ENCODE data around the gene AQP1. TPM values are rescaled to one million over a fixed set of nuclear protein-coding genes. Genes with fewer than 3 reads are reported as not detected.

The AQP1 gene
- total RNA-seq, 1 donor: 0.42 TPM

DNA sequence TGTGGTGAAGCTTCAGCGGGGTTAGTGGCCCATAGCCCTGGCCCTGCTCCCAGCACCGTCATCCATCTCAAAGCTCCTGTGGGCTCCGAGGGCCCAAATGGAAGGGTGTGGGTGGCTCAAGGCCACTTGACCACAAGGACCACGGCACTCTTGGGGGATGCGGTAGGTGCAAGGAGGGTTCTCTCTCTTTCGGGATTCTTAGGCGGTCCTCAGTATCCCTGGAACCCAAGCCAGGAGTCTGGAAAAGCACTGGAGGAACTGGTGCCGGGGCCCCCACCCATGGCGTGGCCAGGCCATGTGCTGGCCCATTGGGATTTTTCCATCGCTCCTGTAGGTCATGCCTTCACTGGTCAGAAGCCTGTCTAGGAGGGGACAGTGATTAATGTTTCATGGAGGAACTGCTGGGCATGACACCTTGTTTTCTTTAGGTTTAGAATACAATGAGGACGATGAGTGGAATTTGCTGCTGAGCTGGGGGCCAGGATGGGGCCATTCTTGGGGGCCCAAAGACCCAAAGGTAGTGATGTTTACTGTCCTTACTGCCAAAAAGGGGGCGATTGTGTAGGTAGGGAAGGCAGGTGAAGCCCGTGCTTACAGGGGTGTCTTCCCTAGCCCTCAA is 16.7 kb downstream of the AQP1 start:
- Histone ChIP-seq H3K27me3 (ENCODE audit: insufficient read depth, low read length) (no peaks in the 10 kb centered on the region), H3K4me3 (ENCODE audit: low read length) (no peak overlapping the region), H3K4me1 (ENCODE audit: insufficient read depth, low read length) (no peaks in the 10 kb centered on the region), H3K9me3 (ENCODE audit: low read depth, low read length) (no peaks in the 10 kb centered on the region)

DNA sequence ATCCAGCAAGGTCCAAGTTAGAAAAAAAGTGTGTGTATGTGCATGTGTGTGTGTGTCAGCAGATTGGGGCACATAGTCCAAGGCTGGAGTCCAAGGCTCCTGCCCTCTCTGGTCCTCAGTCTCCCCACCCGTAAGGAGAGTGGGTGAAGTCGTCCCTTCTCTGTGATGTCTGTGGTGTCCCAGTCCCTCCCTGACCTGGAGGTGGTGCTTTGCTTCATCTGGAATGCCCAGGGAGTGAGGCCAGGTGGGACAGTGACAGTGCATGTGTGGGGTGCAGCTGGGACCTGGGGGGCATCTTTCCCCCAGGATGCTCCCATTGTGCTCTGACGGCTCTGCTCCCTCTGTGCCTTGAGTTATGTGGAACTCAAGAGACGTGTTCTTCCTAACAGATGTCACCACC is 18.0 kb downstream of the AQP1 start:
- Histone ChIP-seq H3K4me3 (ENCODE audit: low read length) (no peak overlapping the region), H3K9me3 (ENCODE audit: low read depth, low read length) (no peaks in the 10 kb centered on the region), H3K27me3 (ENCODE audit: insufficient read depth, low read length) (no peaks in the 10 kb centered on the region), H3K4me1 (ENCODE audit: insufficient read depth, low read length) (no peaks in the 10 kb centered on the region)

DNA sequence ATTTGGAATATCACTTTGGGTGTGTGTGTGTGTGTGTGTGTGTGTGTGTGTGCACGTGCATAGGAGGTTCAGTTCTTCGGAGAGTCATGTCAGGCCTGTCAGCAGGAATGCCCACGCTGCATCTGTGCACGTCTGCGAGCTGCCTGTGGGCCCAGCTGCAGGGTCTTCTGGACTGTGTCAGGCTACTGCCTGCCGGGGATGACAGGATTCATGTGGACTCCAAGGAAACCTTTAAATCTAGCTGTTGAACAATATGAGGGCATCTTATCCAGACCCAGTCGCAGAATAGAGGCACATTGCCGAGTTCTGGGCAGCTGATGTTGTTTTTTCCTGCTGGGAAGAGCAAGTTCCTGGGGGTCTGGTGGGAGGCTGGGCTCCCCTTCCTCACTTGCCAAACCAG is 19.0 kb downstream of the AQP1 start:
- H3K9me3 ChIP-seq (ENCODE audit: low read depth, low read length): no peaks in the 10 kb centered on the region
- no peak overlapping the region for H3K4me3 ChIP-seq (ENCODE audit: low read length)
- no peaks in the 10 kb centered on the region for H3K4me1 ChIP-seq (ENCODE audit: insufficient read depth, low read length)
- no peaks in the 10 kb centered on the region for H3K27me3 ChIP-seq (ENCODE audit: insufficient read depth, low read length)

DNA sequence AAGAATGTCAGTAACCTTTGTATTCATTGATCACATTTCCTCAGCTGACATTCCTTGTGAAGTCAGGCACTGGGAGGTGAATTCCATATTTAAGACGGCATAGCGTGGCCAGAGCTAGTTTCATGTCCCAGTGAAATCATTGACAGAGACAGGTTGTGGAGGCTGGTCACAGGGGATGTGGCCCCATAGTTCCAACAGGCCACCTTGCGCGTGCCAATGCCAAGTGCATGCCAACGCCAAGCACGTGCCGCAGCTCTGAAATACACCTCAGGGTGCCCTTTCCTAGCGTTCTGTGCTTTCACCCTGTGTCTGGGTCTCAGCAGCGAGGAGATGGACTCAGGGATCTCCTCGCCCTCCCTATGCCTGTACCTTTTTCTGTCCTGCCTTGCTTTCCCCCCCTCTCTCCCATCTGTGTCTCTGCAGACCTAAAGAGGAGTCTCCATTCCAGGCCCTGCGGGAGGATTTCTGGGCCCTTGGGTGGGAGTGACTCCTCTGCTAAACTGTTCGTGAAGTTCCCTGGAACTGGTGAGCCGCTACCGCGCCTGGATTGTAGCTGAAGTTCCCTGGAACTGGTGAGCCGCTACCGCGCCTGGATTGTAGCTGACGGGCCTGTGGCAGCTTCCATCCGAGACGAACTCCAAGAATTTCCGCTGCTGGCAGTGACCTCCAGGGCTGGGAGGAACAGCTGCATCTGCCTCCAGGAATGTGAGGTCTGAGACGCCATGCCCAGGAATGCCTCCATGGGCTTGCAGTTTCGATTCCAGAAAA is 19.7 kb downstream of the AQP1 start:
- H3K9me3 ChIP-seq (ENCODE audit: low read depth, low read length): no peaks in the 10 kb centered on the region
- no peaks in the 10 kb centered on the region for H3K27me3 ChIP-seq (ENCODE audit: insufficient read depth, low read length)
- H3K4me3 ChIP-seq (ENCODE audit: low read length): no peak overlapping the region

DNA sequence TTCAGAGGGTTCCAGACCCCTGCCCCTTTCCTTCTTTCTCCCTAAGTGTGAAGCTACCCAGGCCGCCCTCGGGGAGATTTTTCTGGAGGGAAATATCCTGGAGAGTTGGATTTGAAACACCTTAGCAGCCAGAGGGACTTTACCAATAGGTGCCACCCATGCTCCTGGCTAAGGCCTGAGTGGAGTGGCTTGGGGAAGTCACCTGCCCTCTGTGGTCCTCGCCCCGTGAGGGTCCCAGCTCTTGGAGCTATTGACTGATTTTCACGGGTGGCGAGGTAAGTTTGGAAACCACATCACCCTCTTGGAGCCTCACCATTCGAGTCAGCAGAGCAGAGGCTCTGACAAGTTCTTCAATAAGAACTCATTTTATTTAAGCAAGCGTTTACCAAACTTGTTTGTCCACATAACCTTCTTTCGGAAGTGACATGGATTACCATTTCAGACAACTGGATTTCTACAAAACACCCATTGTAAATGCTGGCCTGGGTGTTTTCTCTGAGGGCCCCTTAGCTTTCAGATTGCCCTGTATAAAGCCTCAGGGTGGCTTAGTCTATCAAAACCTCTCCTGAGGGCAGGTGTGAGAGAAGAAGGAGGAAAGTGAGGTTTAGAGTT is 20.4 kb downstream of the AQP1 start:
- Histone ChIP-seq H3K27me3 (ENCODE audit: insufficient read depth, low read length) (no peaks in the 10 kb centered on the region), H3K9me3 (ENCODE audit: low read depth, low read length) (no peaks in the 10 kb centered on the region), H3K4me3 (ENCODE audit: low read length) (no peak overlapping the region), H3K4me1 (ENCODE audit: insufficient read depth, low read length) (no peaks in the 10 kb centered on the region)

More for the DNA sequence above, 19.7 kb downstream of the AQP1 start:
- no peaks in the 10 kb centered on the region for H3K4me1 ChIP-seq (ENCODE audit: insufficient read depth, low read length)

DNA sequence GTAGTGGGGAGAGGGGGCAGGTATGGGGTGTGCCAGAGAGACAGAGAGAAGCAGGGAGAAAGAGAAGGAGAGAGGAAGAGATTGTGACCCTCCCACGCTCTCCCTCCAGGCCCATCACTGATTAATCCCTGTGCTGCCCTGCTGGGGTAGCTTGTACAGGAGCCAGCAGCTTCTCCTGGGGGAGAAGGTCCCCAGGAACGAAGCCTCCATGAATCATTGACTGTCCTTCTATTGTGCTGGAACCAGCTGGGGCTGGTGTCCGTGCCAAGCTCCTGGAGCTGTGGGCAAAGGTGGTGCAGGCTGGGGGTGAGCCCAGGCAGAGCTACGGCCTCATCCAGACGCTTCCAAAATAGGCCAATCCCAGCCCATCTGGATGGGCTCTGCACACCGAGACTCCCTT is 20.9 kb downstream of the AQP1 start:
- H3K4me1 ChIP-seq (ENCODE audit: insufficient read depth, low read length): no peaks in the 10 kb centered on the region
- no peak overlapping the region for H3K4me3 ChIP-seq (ENCODE audit: low read length)
- no peaks in the 10 kb centered on the region for H3K9me3 ChIP-seq (ENCODE audit: low read depth, low read length)
- no peaks in the 10 kb centered on the region for H3K27me3 ChIP-seq (ENCODE audit: insufficient read depth, low read length)

DNA sequence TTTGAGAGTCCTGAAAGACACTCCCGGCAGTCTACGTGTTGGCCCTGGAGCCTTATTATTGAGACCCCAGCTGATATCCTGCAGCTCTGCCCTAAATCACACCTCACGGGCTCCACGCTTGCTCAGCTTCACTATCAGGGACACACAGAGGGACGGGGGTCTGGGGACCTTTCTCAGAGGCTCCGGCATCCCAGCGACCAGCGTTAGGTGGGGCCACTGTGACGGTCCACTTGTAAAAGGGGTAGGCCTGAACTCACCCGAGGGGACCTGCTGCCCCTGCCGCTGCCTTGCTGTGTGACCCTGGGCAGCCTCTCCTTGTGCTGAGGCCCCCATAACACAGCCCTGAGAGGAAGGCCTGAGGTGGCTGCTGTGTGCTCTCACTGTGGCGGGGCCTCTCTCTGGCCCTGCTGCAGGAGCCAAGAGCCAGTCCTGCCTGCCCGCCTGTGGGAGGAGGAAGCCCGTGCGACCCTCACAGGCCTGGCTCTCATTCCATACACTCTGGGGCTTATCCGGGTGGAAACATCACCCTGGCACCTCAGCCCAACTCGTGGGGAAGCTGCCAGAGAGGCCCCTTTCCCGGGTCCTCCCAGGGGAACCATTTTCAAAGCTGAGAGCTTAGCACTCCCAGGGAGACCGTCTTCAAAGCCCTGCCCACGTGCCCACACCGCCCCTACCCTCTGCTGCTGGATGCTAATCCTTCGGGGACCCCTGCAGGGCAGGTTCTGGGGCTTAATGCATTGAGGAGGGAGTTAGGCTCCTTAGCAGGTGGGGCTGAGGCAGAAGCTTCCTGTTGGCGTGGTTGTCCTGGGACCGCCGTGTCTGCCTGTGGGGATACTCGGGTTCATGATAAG is 21.7 kb downstream of the AQP1 start:
- Histone ChIP-seq H3K9me3 (ENCODE audit: low read depth, low read length) (no peaks in the 10 kb centered on the region), H3K4me3 (ENCODE audit: low read length) (no peak overlapping the region), H3K4me1 (ENCODE audit: insufficient read depth, low read length) (no peaks in the 10 kb centered on the region), H3K27me3 (ENCODE audit: insufficient read depth, low read length) (peaks cover under 1% of the 10 kb centered on the region)

DNA sequence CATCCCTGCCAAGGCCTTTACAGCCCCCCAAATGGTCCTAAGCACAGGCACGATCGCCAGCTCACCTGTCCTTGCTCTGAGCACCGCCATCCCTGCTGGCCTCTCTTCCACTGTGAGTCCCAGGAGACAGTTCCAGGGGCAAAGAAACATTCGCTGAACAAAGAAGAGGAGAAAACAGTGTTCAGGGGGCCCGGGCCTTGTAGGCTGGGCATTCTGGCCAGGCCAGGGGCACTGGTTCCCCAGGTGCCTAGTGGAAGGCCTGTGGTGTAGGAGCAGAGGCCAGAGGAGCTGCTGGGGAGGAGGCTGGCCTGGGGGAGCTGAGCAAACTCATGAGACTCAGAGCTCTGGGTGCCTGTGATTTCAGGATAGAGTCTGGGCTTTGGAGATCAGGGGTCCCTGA is 22.6 kb downstream of the AQP1 start:
- Histone ChIP-seq H3K27me3 (ENCODE audit: insufficient read depth, low read length) (peaks cover 8% of the 10 kb centered on the region), H3K9me3 (ENCODE audit: low read depth, low read length) (no peaks in the 10 kb centered on the region), H3K4me1 (ENCODE audit: insufficient read depth, low read length) (no peaks in the 10 kb centered on the region)

DNA sequence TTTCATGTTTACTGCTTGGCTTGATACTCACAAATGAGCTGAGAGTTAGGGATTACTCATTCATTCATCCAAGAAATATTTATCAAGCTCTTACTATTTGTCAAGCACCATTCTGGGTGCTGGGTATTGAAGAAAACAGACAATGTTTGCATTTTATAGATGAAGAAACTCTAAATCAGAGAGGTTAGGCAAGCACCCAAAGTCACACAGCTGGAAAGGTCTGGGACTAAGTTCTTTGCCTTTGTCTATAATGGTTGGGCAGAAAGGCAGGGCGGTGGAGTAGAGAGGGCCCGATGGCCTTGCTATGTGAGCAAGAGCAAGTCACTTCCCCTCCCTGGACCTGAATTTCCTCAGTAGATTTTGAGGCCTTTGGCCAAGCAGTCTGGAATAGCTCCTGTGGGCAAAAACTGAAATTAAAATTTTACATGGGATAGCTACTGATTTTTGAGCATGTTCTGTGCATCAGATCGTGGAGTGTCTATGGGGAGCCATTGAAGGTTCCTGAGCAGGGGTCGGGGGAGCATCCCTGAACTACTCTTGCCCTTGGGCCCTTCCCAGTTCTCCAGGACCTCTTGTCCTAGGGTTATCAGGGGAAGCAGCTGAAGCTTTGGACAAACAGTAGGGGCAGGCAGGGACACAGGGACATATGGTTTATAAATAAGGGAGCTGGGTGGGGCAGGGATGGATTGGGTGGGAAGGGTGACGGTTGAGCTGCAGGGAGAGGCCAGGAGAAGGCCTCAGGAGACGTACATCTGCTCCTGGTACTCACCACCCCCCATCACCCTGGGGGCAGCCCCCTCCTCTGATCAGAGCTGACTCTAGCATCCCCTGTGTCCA is 23.3 kb downstream of the AQP1 start:
- H3K4me1 ChIP-seq (ENCODE audit: insufficient read depth, low read length): no peaks in the 10 kb centered on the region
- H3K4me3 ChIP-seq (ENCODE audit: low read length): no peak overlapping the region
- H3K27me3 ChIP-seq (ENCODE audit: insufficient read depth, low read length): peaks cover 13% of the 10 kb centered on the region
- no peaks in the 10 kb centered on the region for H3K9me3 ChIP-seq (ENCODE audit: low read depth, low read length)

More for the DNA sequence above, 22.6 kb downstream of the AQP1 start:
- no peak overlapping the region for H3K4me3 ChIP-seq (ENCODE audit: low read length)

DNA sequence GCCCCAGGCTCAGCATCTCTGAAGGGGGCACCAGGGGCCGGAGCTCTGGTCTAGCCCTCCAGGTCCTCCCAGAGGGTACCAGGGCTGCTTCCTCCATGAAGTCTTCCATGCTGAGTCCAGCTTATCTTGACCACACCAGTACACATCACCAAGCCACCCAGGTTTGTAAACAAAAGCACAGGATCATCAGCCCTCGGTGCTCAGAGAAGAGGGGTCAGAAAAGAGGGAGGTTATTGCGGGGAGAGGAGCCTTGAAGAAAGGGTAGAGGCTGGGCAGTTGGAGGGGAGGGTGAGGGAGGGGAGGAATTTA is 23.9 kb downstream of the AQP1 start:
- Histone ChIP-seq H3K27me3 (ENCODE audit: insufficient read depth, low read length) (peaks cover 13% of the 10 kb centered on the region), H3K9me3 (ENCODE audit: low read depth, low read length) (no peaks in the 10 kb centered on the region), H3K4me3 (ENCODE audit: low read length) (no peak overlapping the region), H3K4me1 (ENCODE audit: insufficient read depth, low read length) (no peaks in the 10 kb centered on the region)

DNA sequence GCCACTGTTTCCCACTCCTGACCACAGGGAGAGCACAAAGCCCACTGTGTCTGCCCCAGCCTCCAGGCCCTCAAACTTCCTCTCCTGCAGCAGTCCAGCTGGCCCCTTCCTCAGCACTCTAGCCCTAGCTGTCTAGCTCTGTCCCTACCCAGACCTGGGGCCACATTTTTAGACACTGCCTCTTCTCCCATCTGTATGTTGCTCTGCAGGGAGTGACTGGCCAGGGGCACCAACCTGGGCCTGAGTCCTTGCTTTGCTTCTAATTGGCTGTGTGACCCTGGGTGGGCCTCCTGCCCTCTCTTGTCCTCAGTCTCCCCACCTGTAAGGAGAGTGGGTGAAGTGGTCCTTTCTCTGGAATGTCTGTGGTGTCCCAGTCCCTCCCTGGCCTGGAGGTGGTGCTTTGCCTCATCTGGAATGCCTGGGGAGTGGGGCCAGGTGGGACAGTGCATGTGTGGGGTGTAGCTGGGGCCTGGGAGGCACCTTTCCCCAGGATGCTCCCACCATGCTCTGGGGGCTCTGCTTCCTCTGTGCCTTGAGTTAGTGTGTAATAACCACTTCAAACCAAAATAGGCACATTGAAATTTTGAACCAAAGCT is 25.1 kb downstream of the AQP1 start:
- Histone ChIP-seq H3K4me1 (ENCODE audit: insufficient read depth, low read length) (no peaks in the 10 kb centered on the region), H3K9me3 (ENCODE audit: low read depth, low read length) (no peaks in the 10 kb centered on the region), H3K27me3 (ENCODE audit: insufficient read depth, low read length) (peaks cover 19% of the 10 kb centered on the region), H3K4me3 (ENCODE audit: low read length) (no peak overlapping the region)

DNA sequence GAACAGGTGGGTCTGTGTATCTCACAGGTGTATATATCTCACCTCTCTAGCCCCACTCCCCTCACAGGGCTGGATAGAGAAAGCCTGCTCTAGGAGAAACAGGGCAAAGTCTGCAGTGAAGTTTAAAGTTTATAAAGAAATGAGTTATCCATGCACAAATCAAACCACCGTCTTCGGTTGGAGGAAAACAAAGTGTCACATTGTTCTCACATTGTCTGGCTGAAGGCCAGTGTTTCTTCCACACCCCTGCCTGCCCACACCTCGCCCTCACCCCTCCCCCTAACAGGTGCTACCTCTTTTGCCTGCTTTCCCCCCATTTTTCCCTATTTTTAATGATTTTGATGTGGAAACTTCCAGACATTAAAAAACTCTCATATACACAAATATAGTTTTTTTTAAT is 25.8 kb downstream of the AQP1 start:
- no peak overlapping the region for H3K4me3 ChIP-seq (ENCODE audit: low read length)
- H3K4me1 ChIP-seq (ENCODE audit: insufficient read depth, low read length): no peaks in the 10 kb centered on the region
- H3K27me3 ChIP-seq (ENCODE audit: insufficient read depth, low read length): peaks cover 19% of the 10 kb centered on the region
- H3K9me3 ChIP-seq (ENCODE audit: low read depth, low read length): no peaks in the 10 kb centered on the region

DNA sequence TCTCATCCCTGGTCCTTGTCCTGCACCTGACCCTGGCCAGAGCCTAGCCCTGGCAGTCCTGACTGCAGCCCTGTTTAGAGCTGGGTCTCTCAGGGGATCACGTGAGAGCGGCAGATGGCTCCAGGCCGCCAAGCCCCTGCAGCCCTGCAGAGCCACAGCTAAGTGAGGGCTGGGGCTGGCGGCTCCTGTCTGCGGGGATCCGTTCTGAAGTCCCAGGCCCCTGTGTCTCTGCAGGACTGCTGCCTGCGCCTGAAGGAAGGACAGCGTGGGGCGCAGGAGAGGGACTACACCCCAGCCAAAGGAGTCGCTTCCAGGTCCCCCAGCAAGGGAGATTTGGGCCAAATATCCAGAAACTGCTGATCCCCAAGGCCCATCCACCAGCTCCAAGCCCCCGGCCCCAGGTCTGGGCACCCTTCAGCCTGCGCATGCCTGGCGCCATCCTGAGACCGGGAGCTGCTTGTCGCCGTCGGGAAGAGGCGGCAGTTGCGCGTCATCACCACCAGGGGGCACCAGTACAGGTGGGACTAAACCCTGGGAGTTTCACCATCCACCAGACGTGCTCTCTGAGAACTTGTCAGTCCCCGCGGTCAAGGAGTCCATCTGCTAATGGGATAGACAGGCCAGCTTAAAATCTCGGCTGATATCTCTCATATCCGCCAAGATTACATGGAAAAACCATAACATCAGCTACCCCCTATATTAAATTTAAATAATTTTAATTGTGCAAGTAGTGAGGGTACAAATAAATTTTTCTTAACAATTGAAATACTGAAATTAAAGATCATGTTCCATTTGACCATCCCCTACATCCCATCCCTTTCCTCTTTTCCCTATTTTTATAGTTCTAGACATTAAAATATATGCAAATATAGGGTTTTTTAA is 27.0 kb downstream of the AQP1 start:
- Histone ChIP-seq H3K9me3 (ENCODE audit: low read depth, low read length) (no peaks in the 10 kb centered on the region), H3K4me1 (ENCODE audit: insufficient read depth, low read length) (no peaks in the 10 kb centered on the region), H3K4me3 (ENCODE audit: low read length) (no peak overlapping the region), H3K27me3 (ENCODE audit: insufficient read depth, low read length) (peaks cover 24% of the 10 kb centered on the region)

Measured in mononuclear cell (primary cell).